Small intestine (tissue), 7 donors: ENCODE results near the gene USP46. TPM values are rescaled to one million over a fixed set of nuclear protein-coding genes. Genes with fewer than 3 reads are reported as not detected.

Experiments used
- DNase-seq, 2 donors: peaks; one replicate each; pipeline versions ENCODE4 v3.0.0 to v3.0.0-alpha.2; 2013
- FAIRE-seq: peaks from 2 replicates; lab custom pipeline; 2012; peaks lifted over from hg19 to GRCh38; lab: Jason Lieb, UNC
- H3K27ac ChIP-seq, 3 donors: one replicate each; pipeline ENCODE4 v1.5.1; 2013; ENCODE audit warnings: low read length in 2 of 3, mild to moderate bottlenecking in 2 of 3, control low read depth in 1 of 3, inconsistent platforms in 1 of 3, low read depth in 1 of 3, moderate library complexity in 1 of 3
- H3K27me3 ChIP-seq, 3 donors: one replicate each; pipeline ENCODE4 v1.6.1; 2013; ENCODE audit warnings: low read length in 3 of 3, inconsistent platforms in 1 of 3; ENCODE audit not compliant: control insufficient read depth in 3 of 3, insufficient read depth in 3 of 3
- H3K36me3 ChIP-seq, 3 donors: one replicate each; pipeline ENCODE4 v1.6.1; 2013; ENCODE audit warnings: low read length in 3 of 3, inconsistent platforms in 1 of 3, low read depth in 1 of 3, mild to moderate bottlenecking in 1 of 3, moderate library complexity in 1 of 3; ENCODE audit not compliant: control insufficient read depth in 3 of 3, insufficient read depth in 2 of 3
- H3K4me1 ChIP-seq, 3 donors: one replicate each; pipeline ENCODE4 v1.6.1; 2013; ENCODE audit warnings: low read length in 2 of 3, inconsistent platforms in 1 of 3, low read depth in 1 of 3, mild to moderate bottlenecking in 1 of 3, moderate library complexity in 1 of 3; ENCODE audit not compliant: control insufficient read depth in 3 of 3, insufficient read depth in 2 of 3
- H3K4me3 ChIP-seq, 3 donors: one replicate each; pipeline ENCODE4 v1.5.1; 2013; ENCODE audit warnings: low read length in 3 of 3, control low read depth in 1 of 3, inconsistent platforms in 1 of 3, low read depth in 1 of 3, mild to moderate bottlenecking in 1 of 3, moderate library complexity in 1 of 3
- H3K9me3 ChIP-seq, 2 donors: one replicate each; pipeline ENCODE4 v1.6.1; 2013; ENCODE audit warnings: low read depth in 1 of 2, low read length in 1 of 2; ENCODE audit not compliant: control insufficient read depth in 2 of 2, insufficient read depth in 1 of 2
- WGBS, 3 donors: extraction: QIAGEN DNeasy Blood & Tissue Kit; methylation state at CpG; one replicate each; pipeline ENCODE4 v1.1.7; 2013; 5-methylcytosine and 5-hydroxymethylcytosine counted together
- polyA plus RNA-seq, 4 donors: library from polyadenylated mRNA; stranded (reverse) in 3 of 4; unstranded in 1 of 4; fragments of 200-250 nt in 3 of 4; fragments of 120-200 nt in 1 of 4; gene quantifications; one replicate each; pipeline versions ENCODE4 v1.2.1 to v1.2.3, GENCODE V29; 2013
- donor health status: healthy with polysubstance abuse.
- donor health status: control.
- donor health status: control.
- donor health status: Bipolar disorder and iron deficiency.
- donor health status: healthy.

Gene USP46
- polyA plus RNA-seq, 4 donors = 2.2 to 11.8 (median 3.6) TPM

- Histone ChIP-seq H3K4me1 (no peaks in the 10 kb centered on the region), H3K27me3 (peaks cover 0 to 2% (median 0%) of the 10 kb centered on the region in 3 donors), H3K9me3 (peaks cover 0 to 3% of the 10 kb centered on the region in 2 donors), H3K4me3 (no peak overlapping the region), H3K27ac (no peak overlapping the region), H3K36me3 (no peaks in the 10 kb centered on the region)
- DNase-seq (no peak), FAIRE-seq (no peak)
- WGBS, 3 donors = 79 to 92% (median 89%) methylated on average over 7 of the region's 7 CpGs
These were observed 82.8 kb downstream of the USP46 start for GRCh38 chr4:52576326-52576725.

DNA sequence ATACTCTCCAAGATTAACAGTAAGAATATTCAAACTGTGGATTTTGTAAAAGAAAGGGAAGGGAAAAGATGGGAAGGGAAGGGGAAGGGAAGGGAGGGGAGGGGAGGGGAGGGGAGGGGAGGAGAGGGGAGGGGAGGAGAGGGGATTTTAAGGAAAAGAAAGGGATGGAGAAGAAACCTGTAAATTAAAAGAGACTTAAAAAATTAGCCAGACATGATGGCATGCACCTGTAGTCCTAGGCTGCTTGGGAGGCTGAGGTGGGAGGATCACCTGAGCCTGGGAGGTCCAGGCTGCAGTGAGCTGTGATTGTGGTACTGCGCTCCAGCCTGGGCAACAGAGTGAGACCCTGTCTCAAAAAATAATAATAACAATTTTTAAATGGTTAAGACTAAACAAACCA, 83.7 kb downstream of the USP46 start:
- DNase-seq = no peak
- H3K9me3 ChIP-seq = peaks cover 0 to 3% of the 10 kb centered on the region in 2 donors
- no peak for FAIRE-seq
- no peak overlapping the region for H3K27ac ChIP-seq
- H3K27me3 ChIP-seq = peaks cover 0 to 2% (median 0%) of the 10 kb centered on the region in 3 donors
- no peaks in the 10 kb centered on the region for H3K4me1 ChIP-seq
- no peaks in the 10 kb centered on the region for H3K36me3 ChIP-seq
- 95 to 100% (median 100%) methylated on average over 1 of the region's 1 CpG for WGBS, 3 donors
- H3K4me3 ChIP-seq = no peak overlapping the region

DNA sequence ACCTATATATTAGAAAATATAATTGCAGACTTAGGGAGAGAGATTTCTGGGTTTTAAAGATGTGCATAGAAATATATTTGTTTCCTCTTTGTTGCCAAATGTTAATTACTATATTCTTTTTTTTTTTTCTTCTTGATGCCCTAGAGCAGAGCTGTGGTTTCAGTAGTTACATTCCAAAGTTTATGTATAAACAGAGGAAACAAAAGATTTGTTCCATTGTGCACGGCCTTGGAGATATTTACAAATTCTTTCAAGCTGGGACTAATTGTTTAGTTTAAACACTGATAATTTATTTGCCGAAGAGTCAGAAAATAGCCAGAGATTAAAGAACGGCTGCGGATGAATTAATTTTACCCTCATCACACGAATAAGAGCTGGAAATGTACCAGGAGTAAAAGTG, 85.1 kb downstream of the USP46 start:
- H3K27me3 ChIP-seq = peaks cover 0 to 2% (median 0%) of the 10 kb centered on the region in 3 donors
- no peaks in the 10 kb centered on the region for H3K4me1 ChIP-seq
- H3K27ac ChIP-seq = no peak overlapping the region
- 53 to 73% (median 61%) methylated on average over 5 of the region's 5 CpGs for WGBS, 3 donors
- FAIRE-seq (no peak), DNase-seq (no peak)
- H3K36me3 ChIP-seq = no peaks in the 10 kb centered on the region
- peaks cover 0 to 3% of the 10 kb centered on the region in 2 donors for H3K9me3 ChIP-seq
- H3K4me3 ChIP-seq = no peak overlapping the region

GRCh38 chr4:52573551-52573950, 85.5 kb downstream of the USP46 start:
- peaks cover 0 to 2% (median 0%) of the 10 kb centered on the region in 3 donors for H3K27me3 ChIP-seq
- no peak for DNase-seq
- no peaks in the 10 kb centered on the region for H3K36me3 ChIP-seq
- peaks cover 0 to 3% of the 10 kb centered on the region in 2 donors for H3K9me3 ChIP-seq
- 81 to 94% (median 84%) methylated on average over 1 of the region's 1 CpG for WGBS, 3 donors
- no peaks in the 10 kb centered on the region for H3K4me1 ChIP-seq
- FAIRE-seq = no peak
- H3K4me3 ChIP-seq = no peak overlapping the region
- no peak overlapping the region for H3K27ac ChIP-seq

DNA sequence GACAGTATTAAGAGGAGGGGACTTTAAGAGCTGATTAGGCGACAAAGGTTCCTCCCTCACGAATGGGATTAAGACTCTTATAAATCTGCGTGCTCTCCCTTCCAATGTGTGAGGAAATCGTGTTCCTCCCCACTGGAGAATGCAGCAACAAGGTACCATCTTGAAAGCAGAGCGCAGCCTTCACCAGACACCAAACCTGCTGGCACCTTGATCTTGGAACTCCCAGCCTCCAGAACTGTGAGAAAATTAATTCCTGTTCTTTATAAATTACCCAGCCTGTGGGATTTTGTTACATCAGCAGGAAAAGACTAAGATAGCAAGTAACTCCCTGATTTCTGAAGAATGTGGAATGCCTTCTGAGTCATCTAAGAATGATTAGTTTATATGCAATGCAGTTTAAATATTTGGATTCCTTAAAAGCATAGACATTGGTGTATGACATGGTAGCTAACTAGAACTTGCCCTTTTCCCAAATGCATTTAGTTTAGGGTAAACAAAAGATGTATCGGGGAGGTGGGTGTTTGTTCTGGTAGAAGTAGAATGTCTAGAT, 86.1 kb downstream of the USP46 start:
- WGBS, 3 donors = 86 to 93% (median 87%) methylated on average over 6 of the region's 6 CpGs
- no peaks in the 10 kb centered on the region for H3K4me1 ChIP-seq
- DNase-seq = no peak
- H3K27me3 ChIP-seq = peaks cover 0 to 4% (median 0%) of the 10 kb centered on the region in 3 donors
- H3K4me3 ChIP-seq = no peak overlapping the region
- no peaks in the 10 kb centered on the region for H3K36me3 ChIP-seq
- H3K27ac ChIP-seq = no peak overlapping the region
- H3K9me3 ChIP-seq = peaks cover 0 to 3% of the 10 kb centered on the region in 2 donors
- FAIRE-seq = no peak

DNA sequence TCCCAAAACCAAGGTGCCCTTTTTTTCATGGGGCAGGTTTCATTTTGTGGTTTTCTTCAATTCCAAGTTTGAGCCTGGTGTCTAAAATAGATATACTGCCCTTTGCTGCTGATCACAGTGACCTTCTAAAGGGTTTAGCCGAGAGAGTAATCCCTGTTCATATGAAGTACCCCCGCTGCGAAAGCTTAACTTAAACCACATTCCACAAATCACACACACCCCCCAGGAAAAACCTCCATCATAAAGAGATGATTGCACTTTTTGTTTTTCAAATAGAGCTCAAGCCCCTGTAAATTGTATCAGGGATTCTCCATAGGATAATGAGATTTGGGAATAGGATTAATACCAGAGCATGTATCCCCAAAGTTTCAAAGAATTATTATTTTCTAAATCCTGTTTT, 90.8 kb downstream of the USP46 start:
- Histone ChIP-seq H3K27ac (no peak overlapping the region), H3K36me3 (no peaks in the 10 kb centered on the region), H3K4me3 (no peak overlapping the region), H3K27me3 (peaks cover 0 to 7% (median 0%) of the 10 kb centered on the region in 3 donors), H3K4me1 (no peaks in the 10 kb centered on the region), H3K9me3 (peaks cover 0 to 3% of the 10 kb centered on the region in 2 donors)
- no peak for FAIRE-seq
- 81 to 95% (median 86%) methylated on average over 3 of the region's 3 CpGs for WGBS, 3 donors
- no peak for DNase-seq

DNA sequence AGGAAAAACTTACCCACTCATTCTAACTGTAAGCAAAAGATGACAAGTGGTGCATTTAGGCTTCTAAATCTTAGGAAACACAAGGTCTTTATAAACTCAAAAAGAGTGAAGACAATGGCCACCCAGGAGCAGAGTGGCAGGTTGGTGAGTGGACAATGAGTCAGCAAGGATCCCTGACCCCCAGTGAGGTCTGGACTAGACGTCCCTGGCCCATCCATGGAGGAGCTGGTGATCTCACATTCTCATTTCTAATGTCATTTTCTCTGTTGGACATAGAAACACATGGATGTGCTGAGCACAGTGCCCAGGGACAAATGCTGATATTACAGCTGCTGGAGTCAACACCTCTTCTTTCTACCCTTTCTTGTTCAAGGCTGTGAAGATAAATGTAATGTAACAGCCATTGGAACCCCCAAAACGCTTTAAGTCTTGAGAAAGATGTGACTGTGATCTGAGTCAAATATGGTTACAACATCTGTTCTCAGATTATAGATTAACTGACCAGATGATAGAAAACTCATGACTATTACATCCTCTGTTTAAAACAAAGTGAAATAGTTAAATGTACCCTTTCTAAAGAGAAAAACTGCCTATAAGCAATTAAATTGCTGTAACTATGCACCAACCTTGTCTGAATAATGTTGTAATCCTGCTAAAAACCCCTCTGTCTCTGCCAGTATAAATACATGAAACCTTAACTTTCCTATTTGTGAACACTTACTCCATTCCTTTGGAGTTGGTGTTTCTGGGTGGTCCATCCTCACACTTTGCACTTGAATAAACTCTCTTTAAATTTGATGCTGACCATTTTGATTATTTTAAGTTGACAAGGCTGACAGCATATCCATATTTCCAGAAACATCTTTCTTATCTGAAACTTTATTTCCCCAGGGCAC, 92.7 kb downstream of the USP46 start:
- Histone ChIP-seq H3K4me1 (no peaks in the 10 kb centered on the region), H3K9me3 (no peaks in the 10 kb centered on the region), H3K36me3 (no peaks in the 10 kb centered on the region), H3K27ac (no peak overlapping the region), H3K4me3 (no peak overlapping the region), H3K27me3 (peaks cover 0 to 7% (median 0%) of the 10 kb centered on the region in 3 donors)
- FAIRE-seq = no peak
- WGBS, 3 donors = 46 to 63% (median 61%) methylated on average over 2 of the region's 2 CpGs
- DNase-seq = no peak

DNA sequence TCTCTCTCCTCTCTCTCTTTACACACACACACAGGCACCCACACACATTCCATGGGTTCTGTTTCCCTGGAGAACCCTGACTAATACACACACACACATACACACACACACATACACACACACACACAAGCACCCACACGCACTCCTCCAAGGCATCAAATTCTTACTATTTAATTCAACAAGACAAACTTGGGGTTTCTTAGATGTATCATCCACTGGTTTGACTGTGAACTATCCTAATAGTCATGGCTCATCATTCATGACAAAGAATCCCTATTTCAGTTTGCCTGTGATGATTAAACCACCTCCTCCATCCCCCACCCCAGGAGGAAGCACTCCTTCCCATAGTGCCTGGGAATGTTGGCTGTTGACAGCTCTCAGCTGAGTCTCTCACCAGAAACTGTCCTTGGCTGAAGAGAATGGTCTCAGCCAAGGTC, 98.2 kb downstream of the USP46 start:
- no peaks in the 10 kb centered on the region for H3K9me3 ChIP-seq
- peaks cover 0 to 3% (median 0%) of the 10 kb centered on the region in 3 donors for H3K27me3 ChIP-seq
- no peaks in the 10 kb centered on the region for H3K36me3 ChIP-seq
- no peak overlapping the region for H3K27ac ChIP-seq
- no peak for DNase-seq
- 92 to 100% (median 96%) methylated on average over 1 of the region's 1 CpG for WGBS, 3 donors
- no peak overlapping the region for H3K4me3 ChIP-seq
- H3K4me1 ChIP-seq = no peaks in the 10 kb centered on the region
- no peak for FAIRE-seq
